ENCODE data around the gene AGPAT3.
A peak's percentile ranks its signal among the peaks of the same experiment; 100 is the strongest.

Gene AGPAT3

DNA sequence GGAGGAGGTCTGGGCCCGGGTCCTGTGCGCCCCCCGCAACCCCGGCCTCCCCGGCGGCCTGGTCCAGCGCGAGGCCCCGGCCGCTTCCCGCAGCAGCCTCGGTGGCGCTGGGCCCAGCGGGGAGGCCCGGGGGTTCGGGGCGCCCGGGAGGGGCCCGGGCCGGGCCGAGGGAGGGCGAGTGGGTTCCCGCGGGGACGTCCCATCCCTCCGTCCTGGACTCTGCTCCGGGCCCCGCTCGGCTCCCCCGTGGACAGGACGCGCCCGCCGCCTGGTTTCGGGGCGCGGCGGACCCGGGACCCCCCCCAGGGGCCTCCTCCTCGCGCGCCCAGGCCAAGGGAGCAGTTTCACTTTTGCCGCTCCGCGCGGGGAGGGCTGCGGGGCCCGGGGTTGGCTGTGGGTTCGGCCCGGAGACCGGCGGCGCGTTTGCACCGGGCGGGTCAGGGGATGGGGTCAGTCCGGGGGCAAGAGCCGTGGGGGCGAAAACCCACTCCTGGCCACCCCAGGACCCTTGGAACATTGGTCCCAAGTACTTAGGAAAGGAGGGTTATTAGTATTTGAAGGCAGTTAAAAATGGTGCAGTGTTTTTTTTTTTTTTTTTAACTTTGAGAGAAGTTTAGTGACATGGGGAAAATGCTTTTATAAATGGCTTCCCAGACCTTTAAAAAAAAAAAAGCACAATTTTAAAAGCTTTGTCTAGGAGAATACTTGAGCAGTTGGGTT lies 677 bp downstream of the AGPAT3 start:
- peak; percentile 47 to 60 for DNase-seq

DNA sequence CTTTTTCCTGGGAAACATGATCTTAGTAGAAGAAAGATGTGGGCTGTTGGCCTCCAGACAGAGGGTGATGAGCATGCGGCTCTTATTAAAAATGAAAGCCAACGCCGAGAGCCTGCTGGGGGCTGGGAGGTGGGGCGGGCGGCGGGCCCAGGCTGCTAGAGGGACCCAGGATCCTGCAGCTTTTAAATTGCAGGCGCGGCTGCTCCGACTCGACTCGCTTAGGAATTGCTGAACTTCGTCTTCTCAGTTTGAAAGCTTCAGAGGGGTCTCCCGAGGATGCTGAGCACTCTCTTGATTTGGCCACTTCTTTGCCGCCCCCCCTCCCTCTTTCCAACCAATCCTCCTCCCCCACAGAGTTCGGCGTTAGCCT lies 1.2 kb downstream of the AGPAT3 start:
- peak in 1 of 2 donors; percentile 33 for DNase-seq

DNA sequence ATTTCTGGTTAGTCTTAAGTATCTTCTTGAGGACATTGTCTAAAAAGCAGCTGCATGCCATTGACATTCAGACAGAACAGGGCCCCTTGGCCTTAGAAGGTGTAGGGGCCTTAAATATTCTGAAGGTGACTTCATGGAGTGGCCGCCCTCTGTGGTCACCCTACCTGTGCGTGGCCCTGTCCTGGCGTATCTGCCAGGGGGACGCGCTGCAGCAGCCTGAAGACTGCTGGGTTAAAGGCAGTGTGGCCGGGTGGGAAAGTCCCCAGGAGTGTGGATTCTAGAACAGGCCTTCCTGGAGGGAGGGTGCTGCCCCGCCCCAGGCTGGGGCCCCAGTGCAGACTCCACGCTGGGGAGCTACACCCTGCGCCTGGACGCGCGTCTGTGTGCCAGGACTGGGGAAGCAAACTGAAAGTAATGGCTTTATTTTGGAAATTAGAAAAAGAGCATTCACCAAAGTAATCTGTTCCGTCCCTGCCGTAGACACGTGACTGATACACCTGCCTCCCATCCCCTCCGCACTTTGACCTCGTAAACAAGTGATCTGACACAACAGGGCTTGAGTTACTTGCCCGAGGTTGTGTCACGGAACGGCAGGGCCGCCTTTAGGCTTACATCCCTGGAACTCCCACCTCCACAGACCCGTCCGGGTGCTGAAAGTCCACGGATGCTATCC lies 1.8 kb downstream of the AGPAT3 start:
- DNase-seq, result peak; percentile 45 to 68

DNA sequence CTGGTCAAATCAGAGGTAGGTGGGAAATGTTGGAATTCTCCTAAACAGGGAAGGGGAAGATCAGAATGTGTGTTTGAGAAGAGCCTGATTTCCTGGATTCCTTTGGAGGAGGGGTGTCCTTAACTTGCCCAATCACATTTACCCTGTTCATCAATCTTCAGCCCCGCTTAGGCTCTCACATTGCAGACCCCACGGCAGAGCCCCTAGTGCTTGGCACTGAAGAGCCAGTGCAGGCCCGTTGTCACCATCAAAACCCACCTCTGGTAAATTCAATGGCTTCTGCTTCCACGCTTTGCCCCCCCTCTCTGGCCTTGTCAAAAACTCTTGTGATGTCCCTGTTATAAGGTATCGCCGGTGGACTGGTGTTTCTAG lies 2.3 kb downstream of the AGPAT3 start:
- no peak for DNase-seq

DNA sequence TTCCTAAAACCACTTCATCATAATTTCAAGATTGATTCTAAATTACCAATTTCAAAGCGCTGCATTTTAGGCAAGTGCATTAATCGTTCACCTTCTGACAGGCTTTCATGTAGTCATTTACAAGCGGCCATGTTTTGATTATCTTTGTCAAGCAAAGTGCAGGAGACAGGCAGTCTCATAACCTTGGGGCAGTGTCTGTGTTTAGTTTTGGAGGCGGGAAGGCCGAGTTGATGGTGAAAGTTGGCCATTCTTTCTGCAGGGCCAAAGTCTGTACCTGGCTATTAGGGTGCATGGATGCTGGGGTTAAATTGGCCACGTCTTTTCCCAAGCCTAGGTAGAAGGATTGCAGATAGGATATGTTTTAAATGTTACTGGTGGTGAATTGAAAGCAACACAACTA lies 2.9 kb downstream of the AGPAT3 start:
- DNase-seq, result no peak

DNA sequence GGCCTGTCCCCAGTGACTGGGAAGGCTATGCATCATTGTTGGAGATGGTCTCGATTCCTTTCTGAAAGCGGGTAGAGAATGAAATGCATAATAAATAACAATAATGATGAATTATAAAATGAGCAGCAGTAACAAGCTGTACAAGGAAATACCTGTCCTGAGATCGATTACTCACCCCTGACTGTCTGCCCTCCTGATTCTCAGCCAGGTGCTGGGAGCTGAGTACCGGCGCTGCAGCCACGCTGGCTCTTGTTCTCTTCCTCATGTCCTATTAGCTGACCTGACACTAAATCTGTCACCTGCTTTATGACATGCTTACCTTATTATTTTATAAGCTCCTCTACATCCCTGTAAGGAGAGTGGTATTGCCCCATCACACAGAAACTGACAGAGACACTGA lies 3.4 kb downstream of the AGPAT3 start:
- DNase-seq, result no peak

DNA sequence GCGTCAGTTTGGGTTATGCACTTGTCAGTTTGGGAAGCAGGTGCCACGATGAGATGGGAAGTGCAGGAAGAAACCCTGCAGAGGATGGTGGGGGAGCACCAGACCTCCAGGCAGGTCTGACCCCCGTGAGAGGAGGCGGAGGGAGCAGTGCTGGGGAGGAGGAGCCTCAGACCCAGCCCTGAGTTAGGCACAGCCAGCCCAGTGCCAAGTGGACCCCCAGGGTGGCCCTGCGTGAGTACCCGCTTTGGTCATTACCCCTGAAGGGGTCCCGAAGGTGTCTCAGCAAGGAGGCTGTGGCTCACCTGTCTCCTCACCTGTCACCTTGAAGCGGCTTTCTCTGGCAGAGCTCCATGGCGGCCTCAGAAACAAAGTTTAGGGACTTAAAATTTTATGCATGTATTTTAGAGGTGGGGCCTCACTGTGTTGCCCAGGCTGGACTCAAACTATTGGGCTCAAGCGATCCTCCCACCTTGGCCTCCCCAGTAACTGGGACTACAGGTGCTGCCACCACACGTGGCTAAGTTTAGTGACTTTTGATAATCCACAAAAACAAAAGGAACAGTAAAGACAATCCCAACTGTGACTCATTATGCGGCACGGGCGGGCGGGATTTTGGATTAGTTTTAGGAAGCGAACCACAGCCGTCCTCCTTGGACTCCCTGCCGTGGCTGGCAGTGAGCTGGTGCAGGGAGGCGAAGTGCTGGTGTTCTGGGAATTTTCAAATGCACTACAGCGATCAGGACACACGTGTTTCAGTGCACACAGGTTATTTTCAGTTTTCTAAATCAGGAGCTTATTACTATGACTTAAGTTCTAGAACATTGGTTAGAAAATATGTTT lies 4.7 kb downstream of the AGPAT3 start:
- no peak for DNase-seq

DNA sequence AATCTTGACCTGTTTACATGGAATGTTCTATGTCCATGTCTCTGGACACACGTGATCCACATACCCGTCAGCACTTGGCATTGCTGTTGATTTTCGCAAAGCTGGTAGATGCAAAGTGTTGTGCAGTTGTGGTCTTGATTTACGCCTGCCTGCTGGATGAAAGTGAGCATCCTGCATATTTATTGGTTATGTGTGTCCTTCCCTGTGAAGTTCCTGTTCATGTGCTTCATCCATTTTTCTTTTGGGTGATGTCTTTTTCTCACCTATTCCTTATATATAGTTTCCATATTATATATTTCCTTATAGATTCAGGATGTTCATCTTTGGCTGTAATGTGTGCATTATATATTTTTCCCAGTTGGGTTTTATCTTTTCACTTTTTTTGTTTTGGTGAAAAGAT lies 6.5 kb downstream of the AGPAT3 start:
- DNase-seq, result no peak

DNA sequence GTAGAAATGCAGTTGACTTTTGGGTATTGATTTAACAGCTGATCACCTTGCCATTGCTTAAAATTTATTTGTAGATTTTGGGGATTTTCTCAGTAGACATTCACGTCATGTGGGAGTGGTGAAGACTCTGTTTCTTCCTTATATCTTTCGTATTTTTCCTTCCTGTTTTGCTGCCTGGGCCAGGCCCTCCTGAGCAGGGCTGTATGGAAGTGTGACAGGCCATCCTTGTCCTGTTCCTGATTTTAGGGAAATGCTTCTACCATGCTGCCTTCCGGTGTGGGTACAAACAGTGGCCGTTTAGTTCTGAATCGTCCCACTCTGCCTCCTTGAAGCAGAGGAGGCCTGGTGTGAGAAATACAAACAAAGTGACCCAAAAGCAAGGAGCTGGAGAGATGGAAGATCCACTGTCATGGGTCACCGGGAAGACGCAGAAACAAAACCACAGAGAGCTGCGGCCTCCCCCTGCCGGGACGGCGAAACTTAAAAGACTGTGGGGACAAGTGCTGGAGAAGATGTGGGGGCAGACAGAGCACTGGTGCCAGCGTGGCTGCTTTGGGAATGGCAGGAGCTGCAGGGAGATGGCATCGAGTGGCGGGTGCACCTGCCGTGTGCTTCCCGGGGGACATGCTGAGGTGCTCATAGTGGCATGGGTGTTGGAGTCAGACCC lies 7.6 kb downstream of the AGPAT3 start:
- DNase-seq, result no peak

DNA sequence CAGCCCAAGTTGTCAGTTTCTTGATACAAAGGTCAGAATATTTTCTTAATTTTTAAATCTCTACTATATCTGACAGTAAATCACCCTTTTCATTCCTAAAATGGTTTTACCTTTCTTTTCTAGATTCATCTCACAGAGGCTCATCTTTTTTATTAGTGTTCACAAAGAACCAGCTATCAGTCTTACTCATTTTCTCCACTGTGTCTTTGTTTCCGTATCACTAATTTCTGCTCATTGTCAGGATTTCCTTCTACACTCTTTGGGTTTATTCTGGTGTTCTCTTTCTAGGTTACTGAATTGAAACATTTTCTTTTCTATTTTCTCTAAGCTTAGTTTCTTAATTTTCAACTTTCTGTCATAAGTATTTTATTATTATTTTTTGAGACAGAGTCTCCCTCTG lies 8.7 kb downstream of the AGPAT3 start:
- DNase-seq, result no peak

DNA sequence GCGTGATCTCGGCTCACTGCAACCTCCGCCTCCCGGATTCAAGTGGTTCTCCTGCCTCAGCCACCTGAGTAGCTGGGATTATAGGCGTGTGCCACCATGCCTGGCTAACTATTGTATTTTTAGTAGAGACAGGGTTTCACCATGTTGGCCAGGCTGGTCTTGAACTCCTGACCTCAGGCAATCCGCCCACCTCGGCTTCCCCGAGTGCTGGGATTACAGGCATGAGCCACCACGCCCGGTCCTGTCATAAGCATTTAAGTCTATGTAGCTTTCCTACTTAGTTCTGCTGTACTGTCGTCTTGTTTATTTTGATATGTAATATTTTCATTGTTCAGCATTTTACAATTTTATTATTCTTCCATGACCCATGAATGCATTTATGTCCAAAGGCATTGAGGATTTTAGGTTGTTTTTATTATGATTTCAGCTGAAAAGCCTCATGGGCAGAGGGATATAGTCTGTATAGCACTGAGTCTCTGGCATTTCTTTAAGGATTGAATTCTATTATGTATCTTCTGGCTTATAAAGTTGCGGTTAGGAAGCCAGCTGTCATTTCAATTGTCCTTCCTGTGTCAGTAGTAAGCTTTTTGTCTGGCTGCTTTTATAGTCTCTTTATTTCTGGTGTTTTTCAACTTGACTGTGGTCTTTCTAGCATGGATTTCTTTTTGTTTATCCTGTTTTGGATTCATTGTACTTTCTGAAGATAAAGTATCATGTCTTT lies 9.2 kb downstream of the AGPAT3 start:
- DNase-seq, result no peak

DNA sequence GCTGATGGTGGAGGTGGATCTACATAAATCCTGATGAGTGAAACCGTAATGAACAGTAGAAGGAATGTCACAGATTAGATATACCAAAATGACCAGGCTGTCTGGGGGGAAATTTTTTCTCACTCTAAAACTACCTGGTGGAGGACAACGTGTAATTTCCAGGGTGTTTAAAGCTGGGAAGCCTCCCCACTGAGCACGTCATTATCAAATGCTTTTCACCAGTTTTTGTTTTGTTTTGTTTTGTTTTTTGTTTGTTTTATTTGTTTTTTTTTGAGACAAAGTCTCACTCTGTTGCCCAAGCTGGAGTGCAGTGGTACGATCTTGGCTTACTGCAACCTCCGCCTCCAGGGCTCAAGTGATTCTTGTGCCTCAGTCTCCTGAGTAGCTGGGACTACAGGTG lies 11.6 kb downstream of the AGPAT3 start:
- no peak for DNase-seq

DNA sequence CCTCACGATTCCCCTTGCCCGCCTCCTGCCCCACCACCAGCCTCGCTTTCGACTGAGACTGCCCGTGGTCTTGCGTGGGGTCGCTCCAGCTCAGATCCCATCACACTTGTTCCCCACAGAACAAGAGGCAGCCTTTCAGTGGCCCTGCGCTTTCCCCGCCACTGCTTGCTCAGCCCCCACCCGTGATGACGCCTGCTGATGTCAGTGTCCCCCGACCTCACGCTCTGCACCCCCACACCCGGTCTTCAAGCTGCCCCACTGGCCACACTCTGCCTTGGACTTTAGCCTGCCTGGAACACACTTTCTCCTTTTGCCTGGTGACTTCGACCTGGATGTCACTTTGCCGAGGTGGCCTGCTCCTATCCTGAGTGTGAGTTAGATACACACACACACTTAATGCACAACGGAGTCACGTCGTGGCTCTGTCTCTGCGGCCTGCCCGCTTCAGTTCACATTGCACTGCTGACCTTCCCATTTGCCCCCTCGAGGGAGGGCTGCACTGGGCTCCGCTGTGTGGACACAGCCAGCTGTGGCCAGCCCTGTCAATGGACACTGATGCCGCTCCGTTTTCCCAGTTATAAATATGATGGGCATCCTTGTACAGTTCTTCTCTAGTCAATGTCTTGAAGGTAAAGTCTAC lies 13.0 kb downstream of the AGPAT3 start:
- DNase-seq, result no peak

DNA sequence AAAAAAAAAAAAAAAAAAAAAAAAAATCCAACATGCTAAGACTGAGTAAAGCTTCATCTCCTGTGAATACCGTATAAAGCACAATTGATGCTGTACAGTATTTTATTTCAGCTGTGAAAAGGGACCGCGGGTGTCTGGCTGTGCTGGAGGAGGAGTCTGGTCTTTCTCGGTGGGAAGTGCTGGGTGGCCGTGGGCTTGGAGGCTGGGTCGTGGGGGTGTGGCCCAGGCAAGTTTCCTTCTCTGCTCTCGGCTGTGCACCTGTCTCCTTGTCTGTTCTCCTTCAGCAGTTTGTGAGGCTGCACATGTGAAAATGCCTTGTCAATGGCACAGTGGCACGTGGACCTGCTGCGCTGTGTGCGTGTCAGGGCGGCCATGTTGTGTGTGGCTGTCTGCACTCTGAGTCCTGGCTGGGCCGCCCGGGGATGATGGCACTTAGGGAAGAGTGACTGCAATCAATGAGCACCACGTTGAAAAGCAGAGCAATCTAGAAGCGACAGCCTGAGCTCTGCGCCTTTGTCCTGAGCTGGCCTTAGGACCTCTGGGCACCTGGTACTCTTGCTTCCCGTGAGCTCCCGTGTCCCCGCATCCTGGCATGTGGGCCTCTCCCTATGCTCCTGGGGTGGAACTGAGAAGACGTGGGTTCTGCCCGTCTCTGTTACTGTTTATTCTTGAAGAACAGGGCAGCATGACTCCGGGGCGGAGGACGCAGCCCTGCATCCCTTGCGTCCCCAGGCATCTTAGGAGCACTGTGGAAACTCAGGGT lies 14.5 kb downstream of the AGPAT3 start:
- DNase-seq, result no peak

DNA sequence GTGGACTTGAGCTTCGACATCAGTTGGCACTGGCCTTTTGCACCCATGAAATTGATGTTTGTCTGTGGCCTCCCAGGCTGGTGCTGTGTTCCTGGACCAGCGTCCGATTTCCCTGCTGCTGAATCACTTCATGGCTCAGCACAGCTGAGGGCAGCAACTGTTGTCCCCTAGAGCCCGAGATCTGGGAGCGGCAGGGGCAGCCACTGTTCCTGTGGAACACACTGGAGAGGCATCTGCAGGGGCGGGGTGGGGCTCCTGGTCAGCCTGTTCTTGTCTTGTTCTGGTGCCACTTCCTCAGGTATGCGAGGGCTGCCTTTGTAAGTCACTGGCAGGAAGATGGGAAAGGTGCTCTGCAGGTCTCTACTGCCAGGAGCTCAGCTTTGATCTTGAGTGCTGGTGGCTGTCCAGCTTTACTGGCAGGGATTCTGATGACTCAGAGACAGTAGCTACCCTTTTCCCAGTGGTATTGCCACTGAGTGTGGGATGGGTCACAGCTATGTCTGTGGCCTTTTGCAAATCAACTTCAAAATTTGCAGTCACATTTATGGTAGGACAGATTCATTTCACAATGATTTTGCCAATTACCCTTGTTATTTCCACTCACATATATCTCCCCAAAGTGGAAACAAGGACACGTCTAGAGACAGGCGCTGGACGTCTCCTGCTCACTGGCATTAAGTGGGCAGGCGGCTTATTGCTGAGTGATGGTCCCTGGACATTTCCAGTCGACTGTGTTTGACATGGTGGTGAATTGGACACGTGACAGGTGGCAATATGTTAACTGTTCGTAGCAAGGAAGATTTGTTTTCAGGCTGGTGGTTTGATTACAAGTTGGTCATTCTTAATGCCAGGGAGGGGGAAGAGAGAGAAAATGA lies 15.3 kb downstream of the AGPAT3 start:
- no peak for DNase-seq

DNA sequence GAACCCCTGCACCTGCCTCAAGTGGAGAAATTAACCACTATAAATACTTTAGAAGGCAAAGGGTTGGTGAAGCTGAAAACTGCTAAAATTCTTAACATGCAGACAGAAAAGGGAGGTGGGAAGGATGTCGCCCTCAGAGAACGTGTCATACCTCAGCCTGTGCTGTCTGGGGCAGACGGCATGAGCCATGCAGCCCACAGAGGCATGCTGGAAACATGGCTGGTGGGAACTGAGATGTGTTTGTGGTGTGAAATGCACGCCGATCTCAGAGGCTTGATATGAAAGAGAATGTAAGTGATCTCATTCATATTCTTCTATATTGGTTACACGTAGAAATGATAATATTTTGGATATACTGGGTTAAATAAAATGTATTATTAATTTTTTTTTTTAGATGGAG lies 16.3 kb downstream of the AGPAT3 start:
- peak in 1 of 2 donors; percentile 7 for DNase-seq

DNA sequence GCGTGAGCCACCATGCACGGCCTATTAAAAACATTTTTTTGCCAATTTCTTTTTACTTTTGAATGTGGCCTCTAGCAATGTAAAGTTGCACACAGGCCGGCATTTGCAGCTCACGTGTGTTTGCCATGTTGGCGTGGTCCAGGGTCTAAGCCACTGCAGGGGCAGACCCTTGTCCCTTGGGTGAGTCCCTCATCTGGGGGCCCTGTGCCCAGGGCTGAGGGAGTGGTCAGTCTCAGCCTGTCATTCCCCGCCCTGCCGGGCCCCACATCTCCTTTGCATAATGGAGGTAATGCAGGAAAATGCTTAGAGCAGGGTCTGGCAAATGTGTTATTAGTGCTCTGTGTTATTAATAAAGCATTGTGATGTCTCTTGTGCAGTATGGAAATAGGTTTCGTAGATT lies 16.9 kb downstream of the AGPAT3 start:
- DNase-seq, result no peak

DNA sequence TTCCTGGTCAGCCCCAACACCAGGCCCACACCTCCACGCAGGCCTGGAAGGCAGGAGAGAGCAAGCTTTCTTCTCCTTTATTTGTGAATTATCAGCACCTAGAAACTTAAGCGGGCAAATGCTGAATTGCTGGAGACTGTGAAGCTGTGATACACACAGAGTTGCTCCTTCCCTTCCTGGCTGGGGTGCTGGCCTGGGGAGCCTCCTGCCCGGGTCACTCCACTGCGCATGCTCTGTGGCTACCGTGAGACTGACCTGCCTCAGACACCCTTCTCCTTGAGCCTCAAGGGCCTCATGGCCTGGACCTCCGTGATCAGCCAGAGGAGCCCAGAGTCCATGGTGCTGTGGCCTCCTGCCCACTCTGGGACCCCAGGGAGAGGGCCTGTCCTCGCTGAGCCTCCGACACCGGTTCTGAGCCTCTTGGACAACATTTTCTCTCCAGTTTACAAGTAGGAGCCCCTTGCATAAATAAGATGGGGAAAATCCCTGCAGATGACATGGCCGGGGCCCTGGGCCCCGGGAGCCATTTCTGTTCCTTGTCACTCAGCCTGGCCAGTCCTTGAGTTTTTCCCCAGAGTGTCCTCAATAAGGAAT lies 18.0 kb downstream of the AGPAT3 start:
- DNase-seq, result no peak

DNA sequence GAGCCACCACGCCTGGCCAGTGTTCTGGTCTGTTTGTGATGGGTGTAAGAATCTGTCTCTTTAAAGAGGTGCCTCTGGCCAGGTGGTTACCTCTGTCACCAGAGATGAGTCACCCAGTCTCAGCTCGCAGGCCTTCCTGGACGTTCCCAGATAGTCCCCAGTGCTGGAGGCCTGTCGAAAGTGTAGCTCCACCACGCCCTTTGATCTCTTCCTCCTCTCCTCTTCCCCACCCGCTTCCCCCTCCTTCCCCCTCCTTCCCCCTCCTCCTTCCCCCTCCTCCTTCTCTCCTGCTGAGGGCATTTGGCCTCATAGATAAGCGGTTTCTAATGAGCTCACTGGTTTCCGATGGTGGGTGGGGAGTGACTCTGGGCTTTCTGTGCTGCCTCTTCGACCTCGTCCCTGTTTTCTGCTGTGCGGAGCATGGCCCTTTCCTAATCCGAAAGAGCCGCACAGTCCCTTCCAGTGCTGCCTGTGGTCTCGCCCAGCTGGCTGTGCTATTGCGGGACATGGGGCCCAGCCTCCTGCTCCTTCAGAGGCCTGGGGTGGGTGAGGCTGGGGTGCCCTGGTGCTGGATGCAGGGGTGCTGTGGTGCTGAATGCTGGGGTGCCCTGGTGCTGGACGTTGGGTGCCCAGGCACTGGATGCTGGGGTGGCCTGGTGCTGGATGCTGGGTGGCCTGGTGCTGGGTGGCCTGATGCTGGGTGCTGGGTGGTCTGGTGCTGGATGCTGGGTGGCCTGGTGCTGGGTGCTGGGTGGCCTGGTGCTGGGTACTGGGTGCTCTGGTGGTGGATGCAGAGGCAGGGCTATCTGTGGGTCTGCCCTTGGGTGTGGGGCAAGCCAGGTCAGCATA lies 19.2 kb downstream of the AGPAT3 start:
- peak in 1 of 2 donors; percentile 27 for DNase-seq
